GM21737 (cell line): Measurements from ENCODE around the gene CCDC47.
"Not testable (repeated sequence)": the region's sequence is repeated elsewhere in the genome, so short reads cannot be mapped to it uniquely, and the experiment has no call there.

Source experiments
- ATAC-seq: cut with Tn5 transposase; IDR thresholded peaks from one replicate; pipeline ENCODE4 v1.9.1; 2021; ENCODE audit warnings: mild to moderate bottlenecking, moderate library complexity; ENCODE audit not compliant: unreplicated experiment

CCDC47 gene

DNA sequence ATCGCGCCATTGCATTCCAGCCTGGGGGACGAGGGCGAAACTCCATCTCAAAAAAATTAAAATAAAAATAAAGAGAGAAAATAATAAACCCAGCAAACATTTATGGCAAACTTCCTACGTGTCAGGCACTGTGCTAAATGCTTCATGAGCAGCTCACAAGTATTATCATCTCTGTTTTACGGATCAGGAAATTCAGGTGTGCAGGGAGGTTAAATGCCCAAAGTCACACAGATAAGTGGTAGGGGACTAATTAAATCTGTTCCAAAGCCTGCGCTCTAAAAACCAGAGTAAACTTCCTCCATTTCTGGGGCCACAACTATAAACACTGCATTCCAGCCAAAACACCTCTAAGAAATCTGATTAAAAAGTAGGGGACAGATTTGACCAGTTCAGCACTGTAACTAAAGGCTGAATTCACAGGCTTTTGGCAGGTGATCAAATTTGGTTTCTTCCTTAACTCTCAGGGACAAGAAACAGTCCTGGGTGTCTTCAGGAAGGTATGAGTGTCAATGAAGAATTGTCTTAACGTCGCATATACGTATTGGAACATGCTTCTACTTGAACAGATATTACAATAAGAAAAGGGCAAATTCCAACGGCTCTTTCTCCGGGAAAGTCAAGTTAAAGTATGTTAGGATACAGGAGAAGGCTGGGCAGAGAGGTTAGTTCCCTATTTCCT lies 32.8 kb downstream of the CCDC47 start:
- no peak for ATAC-seq

DNA sequence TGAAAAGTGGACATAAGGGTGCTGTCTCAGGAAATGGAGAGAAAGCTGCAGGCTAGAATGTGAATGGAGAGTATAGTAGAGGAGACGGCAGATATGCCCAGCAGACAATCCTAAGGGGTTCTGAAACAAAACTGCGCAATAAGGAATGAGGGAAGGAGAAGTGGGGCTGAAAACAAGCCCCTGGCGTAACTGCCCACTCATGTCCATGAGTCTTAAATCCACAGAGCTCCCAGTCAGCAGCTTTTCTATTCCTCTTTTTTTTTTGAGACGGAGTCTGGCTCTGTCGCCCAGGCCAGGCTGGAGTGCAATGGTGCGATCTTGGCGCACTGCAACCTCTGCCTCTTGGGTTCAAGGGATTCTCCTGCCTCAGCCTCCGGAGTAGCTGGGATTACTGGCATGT lies 37.7 kb downstream of the CCDC47 start:
- no peak for ATAC-seq

DNA sequence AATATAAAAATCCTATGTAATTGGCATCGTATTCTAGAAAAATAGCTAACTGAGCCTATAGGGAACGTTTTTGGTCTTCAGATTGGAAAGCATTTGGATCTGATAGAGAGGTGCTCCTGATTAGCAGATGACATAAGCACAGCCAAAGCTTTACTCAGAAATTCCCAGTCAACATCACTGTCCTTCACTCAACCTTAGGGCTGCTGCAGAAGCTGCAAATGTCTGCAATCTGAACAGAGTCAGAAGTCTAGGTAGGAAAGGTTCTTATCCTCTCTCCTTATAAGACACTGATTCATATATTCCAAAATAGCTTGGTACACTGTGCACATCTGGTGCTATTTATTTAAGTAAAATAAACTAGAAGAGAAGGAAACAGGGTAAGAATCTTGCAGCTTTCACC lies 51.0 kb downstream of the CCDC47 start:
- no peak for ATAC-seq

DNA sequence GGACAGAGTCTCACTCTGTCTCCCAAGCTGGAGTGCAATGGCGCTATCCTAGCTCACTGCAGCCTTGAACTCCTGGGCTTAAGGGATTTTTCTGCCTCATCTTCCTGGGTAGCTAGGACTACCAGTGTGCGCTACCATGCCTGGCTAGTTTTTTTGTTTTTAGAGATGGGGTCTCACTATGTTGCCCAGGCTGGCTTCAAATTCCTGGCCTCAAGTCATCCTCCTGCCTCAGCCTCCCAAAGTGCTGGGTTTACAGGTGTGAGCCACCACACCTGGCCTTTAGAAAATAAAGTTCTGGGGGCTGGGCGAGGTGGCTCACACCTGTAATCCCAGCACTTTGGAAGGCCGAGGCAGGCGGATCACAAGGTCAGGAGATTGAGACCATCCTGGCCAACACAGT lies 53.2 kb downstream of the CCDC47 start:
- ATAC-seq, result not testable (repeated sequence)

DNA sequence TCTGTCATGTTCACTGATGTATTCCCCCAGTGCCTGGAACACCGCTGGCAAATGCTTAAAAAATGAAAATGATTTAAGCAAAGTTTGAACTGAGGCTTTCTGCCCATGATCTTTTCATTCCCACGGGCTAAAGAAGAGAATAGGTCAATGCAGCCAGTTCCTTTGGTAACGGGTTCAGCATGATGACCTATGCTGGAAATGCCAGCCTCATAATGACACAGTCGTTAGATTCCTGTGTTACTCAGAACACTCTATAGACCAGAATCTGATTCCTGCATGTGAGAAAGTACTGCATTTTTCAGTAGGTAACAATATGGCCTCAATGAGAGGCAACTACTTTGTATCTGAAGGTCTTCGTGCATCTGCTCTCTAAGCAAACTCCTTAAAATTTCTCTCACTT lies 54.4 kb downstream of the CCDC47 start:
- no peak for ATAC-seq

DNA sequence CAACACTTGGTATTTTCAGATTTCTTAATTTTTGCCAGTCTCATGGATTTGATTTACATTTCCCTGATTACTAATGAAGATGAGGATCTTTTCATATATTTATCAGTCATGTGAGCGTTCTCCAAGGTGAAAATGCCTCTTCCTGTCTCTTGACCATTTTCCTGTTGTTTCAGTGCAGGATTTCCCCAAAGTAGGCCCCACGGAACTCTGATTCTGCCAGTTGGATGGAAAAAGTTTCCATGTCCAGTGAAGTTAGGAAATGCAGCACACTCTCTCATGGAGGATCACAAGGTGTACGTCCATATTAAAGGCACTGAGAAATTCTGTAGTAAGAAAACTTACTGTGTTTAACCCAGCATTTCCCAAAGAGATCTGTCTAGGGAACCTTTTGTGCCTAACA lies 57.0 kb downstream of the CCDC47 start:
- ATAC-seq, result no peak

DNA sequence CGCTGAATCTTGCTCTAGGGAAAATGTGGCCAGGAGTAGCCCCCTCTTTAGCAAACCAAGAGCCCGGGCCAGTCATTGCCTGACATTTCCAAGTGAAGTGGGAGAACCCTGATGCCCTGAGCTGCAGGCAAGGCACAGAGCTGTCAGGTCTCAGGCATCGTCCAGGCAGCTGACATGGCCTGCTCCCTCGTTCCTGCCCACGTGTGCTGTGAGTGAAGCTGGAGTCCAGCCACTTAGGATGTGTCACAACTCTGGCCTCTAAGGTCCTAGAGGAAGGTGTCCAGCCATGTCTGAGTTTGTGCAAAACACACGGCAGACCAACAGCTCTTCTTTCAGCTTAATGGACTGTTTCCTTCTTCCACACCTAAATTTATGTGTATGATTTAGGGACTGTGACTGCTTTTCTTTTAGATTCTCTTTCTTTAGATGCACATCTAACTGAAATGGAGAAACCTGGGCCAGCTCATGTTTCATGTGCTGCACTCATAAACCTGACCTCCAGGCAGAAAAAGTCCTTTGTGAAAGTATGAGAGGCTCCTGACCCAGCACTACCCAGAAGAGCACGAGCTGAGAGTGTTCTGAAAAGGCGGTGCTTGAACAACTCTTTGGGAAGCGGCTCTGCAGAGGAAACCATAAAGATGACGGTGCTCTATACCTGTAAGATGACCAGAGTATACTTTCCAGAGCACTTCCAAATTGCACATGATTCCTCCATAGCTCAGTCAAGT lies 58.7 kb downstream of the CCDC47 start:
- ATAC-seq, result no peak

DNA sequence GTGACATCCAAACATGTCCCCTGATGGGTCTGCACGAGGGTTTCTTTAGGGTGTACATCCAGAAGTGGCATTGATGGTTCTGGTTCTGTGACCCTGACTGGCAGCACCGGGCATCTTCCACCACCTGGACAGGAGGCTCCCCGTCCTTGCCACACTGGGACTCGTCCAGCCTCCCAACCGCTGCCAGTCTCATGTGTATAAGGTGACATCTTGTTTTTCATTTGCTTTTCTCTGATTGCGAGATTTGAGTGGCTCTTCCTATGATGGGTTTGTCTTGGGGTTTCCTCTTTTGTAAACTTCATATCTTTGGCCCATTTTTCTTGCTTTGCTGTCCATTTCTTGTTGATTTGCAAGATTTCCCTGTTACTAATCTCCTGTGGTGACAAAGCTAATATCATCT lies 64.3 kb downstream of the CCDC47 start:
- no peak for ATAC-seq

DNA sequence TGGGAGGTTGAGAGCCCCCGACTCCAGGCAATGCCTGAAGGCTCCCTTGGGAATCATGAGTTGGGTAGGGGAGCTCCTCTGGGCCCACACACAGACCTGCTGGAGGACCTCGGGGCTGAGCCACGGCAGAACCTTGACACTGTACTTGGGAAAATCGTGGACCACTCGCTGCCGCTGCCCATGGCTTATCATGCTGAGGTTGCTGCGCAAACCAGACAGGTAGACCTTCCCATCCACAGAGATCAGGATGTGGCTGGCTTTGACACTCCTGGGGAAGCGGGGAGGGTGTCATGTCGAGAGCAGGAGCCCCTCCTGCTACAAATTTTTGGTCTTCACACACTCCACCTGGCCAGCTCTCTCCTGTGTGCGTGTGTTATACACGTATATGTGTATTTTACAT lies 66.2 kb downstream of the CCDC47 start:
- ATAC-seq, result no peak

DNA sequence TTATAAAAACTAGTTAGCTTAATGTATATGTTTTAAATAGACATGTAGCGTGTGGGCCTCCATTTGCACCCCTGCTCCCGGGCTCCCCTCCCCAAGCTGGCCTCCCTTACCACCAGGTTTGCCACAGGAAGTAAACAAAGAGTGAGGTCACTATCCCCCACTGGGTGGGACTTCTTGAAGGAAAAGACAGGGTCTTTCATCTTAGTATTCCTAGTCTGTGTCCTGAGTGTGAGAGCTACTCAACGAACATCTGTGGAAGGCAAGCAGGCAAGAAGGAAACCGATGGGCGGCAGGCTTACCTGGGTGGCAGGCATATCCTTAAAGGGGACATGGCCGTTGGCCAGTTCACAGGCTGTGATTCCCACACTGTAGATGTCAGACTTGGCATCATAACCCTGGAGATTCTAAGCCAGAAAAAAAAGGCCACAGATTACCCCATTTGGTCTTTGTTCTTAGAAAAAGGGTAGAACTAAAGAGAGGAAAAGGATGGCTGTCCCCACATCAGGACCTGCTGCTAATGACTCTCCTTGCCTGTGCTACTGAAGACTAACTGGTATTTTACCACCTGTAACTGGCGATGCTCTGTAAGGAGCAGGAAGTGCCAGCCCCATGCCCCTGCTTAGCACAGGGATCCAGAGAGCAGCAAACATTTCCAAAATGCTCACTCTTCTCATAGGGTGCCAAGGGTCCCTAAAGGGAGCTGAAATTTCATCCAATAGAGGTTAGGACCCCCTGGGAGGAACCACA lies 66.9 kb downstream of the CCDC47 start:
- no peak for ATAC-seq

DNA sequence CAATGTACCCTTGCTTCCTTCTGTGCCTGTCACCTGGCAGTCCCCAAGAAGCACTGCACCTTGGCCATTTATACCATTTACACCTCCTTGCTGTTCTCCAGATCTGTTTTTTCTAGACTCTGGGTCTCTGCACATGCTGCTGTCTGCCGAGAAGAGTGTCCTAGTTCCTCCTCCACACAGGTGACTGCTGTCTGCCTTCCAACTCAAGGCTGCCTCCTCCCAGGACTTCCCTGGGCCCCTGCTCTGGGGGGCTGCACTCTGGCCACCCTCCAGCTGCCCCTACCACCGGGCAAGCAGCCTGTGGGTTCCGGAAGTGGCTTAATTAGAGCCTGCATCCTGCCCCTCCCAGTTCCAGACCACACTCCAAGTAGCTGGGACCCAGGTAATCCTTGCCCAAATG lies 67.7 kb downstream of the CCDC47 start:
- ATAC-seq, result no peak

DNA sequence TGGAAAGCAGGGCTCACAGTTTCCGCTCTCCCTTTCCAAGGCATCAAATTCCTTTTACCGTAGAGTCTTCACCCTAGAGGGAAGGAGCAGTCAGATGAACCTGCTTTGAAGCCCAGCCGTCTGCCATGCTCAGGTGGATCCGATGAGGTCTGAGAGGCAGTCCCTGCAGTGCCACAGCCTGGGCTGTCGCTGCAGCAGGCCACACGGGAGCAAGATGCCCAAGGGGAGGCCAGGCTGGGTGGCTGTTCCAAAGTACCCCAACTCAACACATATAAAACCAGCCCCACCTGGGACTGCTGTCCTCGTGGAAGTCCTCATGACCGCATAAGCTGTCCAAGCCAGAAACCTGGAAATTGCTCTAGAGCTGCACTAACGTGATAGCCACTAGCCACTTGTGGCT lies 68.6 kb downstream of the CCDC47 start:
- ATAC-seq, result no peak

DNA sequence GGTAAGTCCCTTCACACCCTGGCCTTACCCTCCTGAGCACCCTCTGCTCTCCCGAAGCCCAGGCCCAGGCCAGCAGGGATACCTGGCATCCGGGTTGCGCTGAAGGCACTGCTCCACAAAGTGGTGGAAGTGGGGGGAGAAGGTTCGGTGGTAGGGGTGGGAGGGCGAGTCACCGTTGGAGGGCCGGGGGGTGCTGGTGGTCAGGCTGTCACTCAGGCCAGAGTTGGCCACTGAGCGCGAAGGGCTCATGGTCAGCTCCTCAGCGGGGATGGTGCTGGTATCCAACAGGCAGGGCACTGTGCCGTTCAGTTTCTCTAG lies 69.2 kb downstream of the CCDC47 start:
- ATAC-seq, result no peak

DNA sequence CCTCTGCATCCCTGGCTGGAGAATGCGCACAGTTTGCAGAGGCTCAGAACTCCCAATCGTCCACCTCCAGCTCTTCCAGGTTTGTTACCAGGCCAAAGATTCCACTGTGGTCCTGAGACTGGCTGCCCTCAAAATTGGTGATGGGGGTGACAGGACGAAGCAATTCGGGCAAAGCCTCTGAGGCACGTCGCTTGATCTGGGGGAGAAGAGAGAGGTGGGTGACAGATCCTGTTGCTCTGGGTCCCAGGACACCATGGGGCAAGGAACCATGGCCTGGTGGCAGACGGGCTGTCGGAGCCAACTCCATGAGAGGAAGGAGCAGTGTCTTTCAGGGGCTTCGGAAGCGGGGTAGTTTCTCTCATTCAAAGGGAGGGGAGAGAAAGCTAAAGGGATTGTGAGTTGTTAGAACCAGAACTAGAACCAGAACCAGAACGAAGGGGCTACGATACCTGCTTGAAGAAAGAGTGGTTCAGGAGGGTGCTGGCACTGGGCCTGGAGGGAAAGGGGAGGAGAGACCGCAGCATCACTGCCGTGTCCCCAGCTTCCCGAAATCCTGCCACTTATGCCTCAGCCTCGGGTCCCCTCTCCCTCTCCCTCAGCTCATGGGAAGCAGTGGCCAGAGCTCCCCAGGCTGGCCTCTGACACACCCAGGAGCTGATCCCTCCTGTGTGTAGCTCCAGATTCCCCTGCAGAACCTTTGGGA lies 69.7 kb downstream of the CCDC47 start:
- no peak for ATAC-seq

DNA sequence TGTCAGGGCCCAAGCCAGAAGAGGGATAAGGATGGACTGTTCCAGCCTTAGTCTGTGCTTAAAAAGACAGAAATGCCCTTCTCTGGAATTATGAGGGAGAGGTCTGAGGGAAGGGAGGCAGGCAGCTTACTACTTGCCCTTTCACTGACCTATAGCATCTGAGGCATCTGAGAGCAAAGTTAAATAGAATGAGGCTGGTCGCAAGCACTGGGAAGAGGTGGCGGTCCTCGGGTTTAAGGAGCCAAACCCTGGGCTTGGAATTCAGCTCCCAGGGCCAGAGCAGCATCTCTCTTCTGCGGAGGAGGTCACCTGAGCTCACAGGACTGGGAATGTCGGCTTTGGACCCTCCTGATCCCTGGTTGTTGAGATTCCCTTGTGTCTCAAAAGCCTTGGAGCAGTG lies 70.4 kb downstream of the CCDC47 start:
- no peak for ATAC-seq

DNA sequence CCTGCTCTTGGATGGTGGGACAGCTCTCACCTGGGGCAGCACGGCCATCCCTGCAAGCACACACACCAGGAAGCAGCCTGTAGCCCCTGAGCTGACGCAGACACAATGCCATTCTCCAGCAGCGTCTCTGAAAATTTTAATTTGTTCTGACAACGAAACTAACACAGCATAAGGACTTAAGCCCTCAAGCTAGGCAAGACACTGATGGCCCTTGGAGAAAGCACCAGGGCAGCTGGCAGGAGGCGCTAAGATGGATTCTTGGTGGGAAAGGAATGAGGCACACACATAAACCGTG lies 70.7 kb downstream of the CCDC47 start:
- no peak for ATAC-seq

DNA sequence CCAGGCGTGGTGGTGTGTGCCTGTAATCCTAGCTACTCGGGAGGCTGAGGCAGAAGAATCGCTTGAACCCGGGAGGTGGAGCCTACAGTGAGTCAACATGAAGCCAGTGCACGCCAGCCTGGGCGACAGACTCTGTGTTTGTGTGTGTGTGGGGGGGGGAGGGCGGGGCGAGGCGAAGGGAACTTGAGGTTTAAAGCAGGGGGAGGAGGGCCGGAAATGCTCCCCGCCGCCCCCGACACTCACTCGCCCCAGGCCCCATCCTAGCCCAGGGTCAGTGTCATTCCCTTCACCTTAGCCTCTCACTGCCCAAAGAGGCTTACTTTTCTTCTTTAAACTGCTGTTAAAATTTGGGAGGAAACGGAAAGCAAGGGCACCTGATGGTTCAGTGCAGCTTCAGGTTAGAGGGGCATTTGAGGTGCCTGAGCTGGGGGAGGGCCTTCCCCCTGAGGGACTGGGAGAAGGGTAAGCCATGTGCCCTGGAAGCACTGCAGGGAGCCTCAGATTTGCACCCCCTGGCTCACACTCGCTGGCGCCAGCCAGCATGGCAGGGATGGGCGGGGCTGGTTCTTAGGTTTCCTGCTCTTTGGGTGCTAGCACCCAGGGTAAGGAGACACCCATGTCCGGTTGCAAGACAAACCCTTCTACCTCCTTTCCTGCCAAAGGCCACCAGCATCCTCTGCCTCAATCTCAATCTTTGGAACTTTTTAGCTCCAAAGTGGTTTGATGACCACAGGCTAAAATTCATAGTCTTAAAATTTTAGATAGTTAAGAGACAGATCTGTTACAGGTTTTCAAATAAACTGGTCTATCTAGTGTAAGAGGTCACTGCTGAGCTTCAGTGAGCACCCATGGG lies 71.3 kb downstream of the CCDC47 start:
- no peak for ATAC-seq

DNA sequence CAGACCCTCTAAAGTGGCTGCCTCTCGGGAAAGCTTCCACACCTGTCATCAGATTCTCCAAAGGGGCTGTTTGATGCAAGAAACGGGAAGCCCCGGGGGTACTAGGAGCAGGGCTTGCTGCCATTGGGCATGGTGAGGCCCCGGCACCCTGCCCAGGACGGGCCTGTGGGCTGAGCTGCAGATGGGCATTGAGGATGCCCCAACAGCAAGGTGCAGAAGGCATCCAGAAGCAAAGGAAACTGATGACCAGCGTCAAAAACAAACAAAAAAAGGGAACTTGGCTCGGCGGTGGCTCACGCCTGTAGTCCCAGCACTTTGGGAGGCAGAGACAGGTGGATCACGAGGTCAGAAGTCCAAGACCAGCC lies 72.0 kb downstream of the CCDC47 start:
- no peak for ATAC-seq

DNA sequence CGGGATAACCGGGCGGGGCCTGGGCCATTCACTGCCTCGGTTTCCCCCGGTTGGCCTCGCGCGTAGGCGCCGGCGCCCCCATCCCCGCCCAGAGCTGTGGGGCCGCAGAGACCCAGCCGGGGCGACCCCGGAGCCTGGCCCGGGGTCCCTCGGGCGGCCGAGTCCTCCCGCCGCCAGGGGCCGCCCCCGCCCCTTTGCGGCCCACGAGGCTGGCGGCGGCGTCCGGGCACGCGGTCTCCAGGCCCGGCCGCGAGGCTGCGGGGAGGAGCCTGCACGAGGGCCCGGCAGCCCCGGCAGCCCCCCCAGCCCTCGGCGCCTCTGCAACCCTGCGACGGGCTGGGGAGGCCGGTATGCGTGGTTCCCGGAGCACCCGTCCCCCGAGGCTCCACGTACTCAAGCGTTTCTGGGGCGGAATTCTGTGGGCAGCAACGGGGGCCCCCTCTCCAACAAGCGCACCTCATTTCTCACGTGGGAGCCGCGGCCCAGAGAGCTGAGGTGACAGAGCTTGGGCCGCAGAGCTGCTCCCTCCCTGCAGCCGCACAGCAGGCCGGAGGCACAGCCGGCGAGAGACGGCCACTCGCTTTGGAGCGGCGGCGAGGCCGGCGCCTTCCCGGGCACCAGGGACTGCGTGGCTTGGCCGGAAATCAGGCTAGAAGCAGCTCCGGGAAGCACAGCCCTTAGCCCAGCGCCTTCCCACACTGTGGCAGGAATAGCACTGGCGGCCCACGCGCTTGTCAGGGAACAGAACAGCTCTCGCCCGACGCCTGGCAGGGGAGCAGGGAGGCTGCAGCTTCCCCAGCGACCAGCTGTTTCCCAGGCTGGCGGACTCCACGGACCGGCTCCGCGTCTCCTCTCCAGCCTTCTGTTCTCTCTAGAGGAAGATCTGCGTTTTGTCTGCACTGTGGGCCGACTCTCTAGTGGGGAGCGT lies 72.6 kb downstream of the CCDC47 start:
- ATAC-seq, result no peak
